Measurements from ENCODE around the gene GLMP. TPM values are rescaled to one million over a fixed set of nuclear protein-coding genes. Genes with fewer than 3 reads are reported as not detected.

Gene GLMP
- total RNA-seq, 1 donor from 2014 or later, result 12.5 TPM

DNA sequence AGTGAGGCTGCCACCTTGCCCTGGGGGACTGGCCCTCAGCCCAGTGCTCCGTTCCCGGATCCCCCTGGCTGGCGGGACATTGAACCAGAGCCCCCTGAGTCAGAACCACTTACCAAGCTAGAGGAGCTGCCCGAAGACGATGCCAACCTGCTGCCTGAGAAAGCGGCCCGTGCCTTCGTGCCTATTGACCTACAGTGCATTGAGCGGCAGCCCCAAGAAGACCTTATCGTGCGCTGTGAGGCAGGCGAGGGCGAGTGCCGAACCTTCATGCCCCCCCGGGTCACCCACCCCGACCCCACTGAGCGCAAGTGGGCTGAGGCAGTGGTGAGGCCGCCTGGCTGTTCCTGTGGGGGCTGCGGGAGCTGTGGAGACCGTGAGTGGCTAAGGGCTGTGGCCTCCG is 10.0 kb downstream of the GLMP start:
- no peak for DNase-seq

DNA sequence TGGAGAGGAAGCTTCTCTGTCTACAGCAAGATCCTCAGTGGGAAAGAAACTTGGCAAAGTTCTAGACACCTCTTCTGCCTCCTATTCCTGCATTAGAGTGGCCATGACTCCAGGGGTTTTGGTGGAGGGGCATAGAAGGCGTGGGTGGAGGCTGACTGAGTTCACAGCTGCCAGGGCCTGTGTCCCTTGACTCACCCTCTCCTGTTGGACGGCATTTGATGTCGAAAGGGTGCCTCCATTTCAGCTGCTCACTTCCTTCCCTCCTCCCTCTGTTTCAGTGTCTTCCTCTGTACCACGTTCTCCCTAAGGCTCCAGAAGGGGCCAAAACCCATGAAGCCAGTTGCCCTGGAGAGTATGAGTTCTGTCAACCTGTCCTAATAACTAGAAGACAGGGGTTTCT is 10.7 kb downstream of the GLMP start:
- no peak for DNase-seq

DNA sequence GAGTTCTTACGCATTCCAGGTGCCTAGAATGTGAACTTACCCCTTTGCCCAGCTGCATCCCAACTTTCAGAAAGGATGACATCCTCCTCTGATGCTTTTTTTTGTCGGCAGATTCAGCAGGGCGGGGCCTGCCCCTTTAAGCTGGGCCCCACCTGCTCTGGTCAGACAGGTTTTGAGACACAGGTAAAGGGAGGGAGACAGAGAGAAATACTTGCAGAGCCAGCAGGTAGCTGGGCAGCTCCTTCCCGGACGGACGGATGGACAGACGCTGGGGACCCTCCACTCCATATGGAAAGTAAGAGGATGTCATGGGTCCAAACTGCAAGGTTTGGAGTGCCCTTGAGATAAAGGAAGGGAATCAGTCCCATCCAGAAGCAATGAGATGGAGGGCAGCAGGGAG is 11.4 kb downstream of the GLMP start, which contains the start of gene TMEM79:
Gene TMEM79, plus strand, starts transcription at position 214 of the 400 bp plus-strand sequence. CDS start 902 bp downstream, outside the sequence.
- no peak for DNase-seq

DNA sequence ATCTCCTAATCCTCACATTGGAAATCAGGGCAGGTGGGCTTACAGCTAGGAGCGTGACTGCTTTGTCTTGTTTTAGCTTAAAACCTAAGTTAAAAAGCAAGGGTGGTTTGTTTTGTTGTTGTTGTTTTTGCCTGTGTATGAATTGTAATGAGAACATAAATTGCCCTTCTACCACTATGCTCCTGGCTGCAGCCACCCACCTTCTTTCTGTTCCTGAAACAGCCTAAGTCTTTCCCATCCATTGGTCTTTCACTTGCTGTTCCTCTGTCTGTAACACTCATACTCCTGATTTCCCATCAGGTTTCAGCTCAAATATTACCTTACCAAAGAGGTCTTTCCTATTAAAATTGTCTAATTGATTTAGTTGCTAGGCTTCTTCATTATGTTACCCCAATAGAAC is 12.0 kb downstream of the GLMP start:
- no peak for DNase-seq

DNA sequence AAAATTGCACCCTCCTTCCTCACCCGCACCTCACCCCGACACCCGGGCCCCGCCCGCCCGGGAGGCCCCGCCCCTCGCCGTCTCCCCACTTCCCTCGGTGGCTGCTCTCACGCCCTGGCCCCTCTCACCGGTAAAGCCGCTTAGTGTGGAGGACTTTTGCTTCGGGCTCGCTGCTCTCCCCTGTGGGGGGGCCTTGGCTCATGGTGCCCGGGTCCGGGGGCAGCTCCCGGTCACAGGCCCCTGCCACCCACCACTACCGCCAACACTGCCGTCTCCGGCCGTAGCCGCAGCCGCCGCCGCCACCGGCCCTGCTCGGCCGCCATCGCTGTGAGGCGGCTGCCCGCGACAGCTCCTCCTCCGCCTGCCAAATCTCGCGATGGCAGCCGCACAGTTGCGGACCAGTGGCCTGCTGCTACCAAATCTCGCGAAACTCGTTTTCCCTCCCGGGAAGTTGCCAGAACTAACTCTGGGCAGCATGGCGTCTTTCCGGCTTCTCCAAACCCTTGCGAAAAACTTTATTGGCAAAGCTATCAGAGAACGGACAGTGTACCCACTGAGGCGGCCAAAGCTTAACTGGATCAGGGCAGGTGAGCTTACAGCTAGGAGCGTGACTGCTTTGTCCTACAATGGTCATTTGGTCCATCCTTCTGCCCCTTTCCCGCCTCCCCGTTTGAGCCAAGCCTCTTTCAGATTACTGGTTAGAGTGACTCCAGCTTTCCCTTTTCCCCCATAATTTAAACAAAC is 12.8 kb downstream of the GLMP start, which contains the start of gene SMG5:
Gene SMG5, minus strand, starts transcription at position 347 of the 744 bp plus-strand sequence. Its CDS starts 145 bp downstream, at position 202.
- peak; percentile 95 for DNase-seq

DNA sequence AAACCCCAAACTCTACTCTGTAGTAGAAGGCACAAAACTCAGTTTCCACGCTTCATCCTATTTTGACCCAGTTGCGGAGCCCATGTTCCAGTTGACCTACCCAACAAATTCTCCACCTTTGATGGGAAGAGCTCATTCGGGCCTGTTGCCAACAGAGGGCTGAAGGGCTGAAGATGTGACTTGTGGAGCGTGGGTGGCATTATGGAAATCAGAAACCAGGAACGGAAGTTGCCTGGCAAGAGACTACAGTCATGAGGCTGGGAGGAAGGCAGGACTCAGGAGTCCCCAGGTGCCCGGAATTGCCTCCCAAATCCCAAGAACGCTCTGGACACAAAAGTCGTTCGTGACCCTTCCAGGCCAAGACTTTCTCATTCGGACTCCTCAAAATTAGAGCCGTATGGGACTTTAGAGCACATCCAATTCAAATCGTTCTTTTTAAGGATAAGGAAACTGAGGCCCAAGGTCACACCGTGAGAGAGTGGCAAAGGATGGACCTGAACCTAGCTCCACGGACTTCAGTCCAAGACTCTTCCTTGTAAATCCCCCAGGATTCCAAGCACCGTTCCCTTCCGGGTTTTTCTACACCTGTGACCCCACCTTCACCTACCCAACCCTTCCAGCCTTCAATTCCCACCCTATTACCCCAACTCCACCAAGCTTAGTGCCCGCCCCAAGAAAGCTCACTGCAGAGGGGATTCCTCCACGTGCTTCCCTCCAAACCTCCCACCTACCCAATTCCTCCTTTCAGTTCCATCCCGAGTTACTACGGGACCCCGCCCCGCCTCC is 13.6 kb downstream of the GLMP start:
- DNase-seq, result no peak

DNA sequence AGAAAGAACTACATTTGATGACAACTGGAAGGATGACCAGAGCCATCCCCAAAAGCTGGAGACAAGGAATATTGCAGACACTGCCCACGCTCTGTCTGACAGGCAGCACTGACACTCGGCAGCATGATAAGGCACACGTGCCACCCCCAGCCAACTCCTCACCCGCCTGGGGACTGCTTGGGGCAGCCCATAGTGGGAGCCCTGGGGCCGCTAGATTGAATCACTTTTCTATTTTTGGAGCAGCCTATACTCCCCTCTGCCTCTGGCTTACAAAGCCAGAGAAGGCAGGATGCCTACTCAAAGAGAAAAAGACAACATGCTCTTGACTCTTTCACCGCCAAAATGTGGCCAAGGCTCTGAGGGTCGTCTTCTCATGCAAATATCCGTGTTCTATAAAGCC is 14.2 kb downstream of the GLMP start:
- DNase-seq, result no peak

DNA sequence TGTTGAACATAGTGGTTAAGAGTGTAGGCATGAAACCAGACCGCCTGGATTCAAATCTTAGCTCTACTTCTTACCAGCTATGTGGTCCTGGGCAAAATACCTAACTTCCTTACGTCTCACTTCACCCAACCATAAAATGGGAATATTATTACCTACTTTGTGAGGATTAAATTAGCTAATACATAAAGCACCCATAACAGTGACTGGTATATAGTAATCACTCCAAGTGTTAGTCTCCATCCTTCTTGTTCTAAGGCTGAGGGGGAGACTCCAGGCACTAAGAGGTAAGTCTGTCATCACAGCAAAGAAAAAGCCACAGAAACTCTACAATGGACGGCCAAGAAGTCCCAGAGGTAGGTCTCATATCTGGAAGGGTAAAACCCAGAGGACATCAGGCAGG is 15.6 kb downstream of the GLMP start:
- DNase-seq, result no peak

DNA sequence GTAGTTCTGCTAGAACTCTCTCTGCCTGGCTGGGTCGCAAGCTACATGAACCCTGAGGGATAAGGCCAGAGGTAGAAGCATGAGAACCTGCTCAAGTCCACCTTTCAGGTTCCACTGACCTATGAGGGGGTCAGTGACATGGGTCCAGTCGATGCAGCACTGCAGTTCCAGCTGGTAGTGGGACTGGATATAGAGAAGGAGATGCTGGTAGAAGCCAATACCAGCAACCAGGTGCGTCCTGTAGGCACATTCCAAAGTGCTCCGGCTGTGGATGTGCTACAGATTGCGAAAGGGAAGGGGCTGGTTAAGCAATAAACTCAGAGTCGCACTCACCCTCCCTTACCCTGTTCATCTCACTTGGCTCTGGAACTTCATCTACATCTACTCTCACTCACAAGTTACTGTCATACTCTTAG is 18.5 kb downstream of the GLMP start:
- no peak for DNase-seq

DNA sequence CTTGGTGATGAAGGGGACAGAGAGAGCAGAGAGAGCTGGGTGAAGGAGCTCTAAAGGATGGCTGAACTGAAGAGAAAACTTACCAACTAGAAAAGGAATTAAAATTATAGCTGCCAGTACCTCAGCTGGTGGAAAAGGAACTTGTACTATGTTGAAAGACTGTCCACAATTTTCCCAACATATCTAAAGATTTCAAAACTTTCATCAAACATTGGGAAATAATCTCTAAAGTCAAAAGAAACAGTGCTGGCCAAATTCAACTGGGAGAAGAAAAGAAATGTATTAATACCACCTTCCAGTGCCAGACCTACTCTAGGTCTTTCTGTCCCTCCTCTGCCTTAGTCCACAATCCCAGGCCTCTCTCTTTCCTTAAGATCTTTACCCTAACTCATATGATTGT is 18.9 kb downstream of the GLMP start:
- DNase-seq, result no peak

DNA sequence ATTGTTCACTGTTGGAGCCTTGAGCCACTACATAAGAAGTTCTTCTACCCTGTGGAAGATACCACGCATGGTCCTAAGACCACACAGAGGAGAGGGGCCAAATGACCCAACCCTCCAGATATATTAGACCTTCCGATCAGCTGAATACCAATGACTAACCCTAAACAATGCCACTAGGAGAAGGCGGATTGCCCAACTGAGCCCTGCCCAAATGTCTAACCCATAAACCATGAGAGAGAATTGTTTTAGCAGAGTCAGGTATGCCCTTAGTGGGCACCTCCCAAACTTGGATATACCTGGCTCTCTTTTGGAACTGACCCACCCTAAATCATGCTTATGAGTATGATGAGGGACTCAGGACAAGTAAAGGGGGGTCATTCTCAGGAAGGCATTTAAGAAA is 25.2 kb downstream of the GLMP start:
- DNase-seq, result no peak

DNA sequence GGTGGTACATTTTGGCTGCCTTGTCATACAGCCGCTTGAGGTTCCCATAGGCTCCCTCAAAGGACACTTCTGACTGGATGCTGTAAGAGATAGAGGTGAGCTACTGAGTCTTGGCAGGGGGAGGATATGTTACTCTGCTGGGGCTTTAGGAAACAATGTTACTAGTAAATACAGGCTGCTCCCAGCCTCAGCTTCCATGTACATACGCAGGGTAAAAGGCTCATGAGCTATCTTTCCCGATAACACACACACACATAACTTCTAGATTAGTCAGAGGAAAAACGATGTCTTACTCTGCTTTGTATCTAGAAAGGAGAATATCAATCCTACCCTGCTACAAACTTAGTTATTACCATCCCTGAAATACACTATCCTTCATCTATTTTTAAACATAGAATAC is 27.1 kb downstream of the GLMP start:
- DNase-seq, result no peak

DNA sequence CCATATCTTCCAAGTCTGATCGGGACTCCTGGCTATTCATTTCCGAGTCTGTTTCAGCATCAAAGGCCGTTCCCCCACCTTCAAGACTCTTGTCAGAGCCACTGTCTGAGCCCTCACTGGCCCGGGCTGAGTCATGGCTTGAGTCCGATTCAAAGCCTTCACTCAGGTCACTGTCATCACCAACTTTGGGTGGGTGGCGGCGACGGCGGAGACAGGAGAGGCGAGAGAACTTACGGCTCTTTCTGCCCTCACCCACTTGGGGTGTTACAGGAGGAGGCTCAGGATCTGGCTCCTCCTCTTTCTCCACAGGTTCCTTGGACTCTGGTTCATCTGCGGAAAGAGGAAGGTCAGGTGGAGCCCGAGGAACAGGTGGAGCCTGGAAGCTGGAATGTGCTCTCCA is 29.4 kb downstream of the GLMP start:
- DNase-seq, result no peak

DNA sequence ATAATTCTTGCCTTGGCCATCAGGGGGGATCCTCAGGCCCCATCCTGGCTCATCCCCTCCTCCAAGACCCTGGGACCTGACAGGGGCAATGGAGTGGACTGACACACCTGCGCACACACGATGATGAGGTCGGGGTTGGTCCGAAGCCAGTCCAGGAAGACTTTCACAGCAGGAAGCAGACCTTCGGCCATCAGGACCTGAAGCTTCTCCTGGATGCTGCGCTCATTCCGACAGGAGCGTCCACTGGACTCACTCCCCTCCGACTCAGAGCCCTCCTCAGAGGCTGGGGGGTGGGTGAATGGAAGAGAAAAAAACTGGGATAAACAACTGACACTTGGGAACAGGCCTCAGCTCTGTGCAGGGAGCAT is 32.2 kb downstream of the GLMP start:
- DNase-seq, result no peak

DNA sequence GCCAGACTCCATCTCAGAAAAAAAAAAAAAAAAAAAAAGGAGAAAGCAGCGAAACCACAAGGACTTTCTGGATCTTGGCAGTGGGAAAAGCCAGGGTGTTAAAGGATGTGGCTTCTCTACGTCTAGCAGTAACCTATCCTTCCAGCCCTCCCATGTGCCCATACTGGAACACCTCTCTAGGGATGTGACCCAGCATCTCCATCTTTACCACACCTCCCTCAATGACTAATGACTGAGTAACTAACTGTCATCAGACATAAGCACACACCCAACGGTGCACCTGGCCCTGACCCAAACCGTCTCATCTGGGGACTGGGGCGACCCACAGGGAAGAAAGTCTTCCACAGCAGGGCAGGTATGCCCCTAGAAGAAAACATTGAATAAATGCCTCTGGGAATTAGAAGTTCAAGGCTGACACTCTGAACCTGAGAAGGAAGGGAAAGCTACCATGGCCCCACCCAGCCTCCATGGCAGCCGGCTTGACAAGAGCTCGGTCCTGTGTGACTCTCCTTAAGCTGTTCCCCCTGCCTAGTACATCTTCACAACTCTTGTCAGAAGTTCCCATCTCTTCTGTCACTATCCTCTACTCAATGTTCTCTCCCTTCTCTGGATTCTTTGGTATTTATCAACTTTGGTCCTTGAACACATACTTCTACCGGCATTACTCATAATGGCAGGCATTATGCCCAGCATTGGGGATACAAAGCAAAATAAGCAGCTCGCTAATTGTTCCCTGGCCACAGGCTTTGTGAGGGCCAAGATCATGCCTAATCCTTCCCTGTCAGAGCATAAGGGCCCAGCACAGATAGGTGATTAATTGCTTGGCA is 32.8 kb downstream of the GLMP start:
- no peak for DNase-seq

DNA sequence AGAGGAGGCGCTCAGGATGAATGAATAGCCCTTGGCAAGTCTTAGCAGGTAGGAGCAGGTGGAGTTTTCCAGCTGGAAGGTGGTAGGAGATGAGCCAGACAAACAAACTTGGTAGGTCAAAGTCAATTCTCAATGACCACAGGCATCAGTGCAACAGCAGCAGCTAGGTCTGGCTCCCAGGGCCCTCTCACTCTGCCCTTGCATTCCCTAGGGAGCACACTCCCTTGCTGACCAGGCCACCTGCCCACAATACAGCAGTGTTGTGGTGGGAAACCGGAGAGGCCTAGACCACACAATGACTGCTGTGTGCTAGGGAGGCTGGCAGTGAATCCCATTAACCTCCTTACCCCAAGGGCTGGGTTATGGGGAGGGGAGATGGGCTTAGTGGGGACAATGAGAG is 34.6 kb downstream of the GLMP start:
- DNase-seq, result no peak

DNA sequence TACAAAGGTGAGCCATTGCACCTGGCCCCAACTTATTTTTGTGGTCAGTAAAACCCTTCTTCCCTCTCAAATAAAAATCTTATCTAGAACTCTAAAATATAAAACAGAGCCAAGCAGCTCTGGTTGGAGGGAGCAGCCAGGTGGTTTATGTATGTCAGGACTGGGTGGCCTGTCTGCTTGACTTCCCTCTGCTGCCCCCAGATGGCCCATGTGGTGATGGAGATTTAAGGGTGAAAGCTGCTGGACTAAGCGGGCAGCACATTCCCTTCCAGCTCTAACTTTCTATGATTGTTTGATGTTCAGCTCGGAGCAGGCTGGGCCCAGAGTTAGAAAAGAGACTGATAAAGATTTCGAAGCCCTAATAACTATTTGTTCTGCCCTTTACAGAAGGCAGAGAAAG is 35.7 kb downstream of the GLMP start:
- no peak for DNase-seq

DNA sequence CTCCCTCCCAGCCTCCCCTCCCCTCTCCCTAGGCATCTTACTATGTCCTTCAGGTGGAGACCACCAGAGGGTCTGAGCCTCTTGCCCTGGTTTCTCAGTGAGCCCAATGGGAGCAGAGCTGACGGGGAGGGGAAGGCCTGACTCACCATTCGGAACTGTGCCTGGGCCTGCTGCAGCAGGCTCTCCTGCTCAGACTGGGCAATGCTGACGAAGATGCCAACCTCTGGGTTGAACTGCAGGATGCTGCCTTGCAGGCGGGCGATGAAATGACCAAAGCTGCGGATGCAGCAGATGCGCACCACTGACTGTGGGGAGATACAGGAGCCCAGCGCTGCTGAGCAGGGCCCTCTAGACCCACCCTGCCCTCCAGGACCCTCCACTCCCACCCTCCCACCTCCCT is 36.6 kb downstream of the GLMP start:
- DNase-seq, result no peak

DNA sequence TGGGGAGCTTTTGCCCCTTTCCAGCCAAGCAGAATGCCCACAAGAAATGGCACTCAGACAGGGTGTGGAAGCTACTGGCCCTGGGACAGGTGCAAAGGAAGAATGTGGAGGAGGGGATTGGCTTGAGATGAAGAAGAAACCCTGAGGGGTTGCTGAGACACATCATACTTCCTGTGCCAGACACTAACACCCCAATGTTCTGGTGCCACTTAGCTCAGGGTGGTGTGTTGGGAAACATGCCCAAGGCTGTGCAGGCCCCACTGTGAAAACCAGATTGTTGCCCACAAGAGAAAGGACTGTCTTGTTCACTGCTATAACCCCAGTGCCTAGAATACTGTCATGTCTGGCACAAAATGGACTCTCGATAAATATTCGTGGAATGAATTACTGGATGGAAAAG is 37.8 kb downstream of the GLMP start:
- DNase-seq, result no peak

DNA sequence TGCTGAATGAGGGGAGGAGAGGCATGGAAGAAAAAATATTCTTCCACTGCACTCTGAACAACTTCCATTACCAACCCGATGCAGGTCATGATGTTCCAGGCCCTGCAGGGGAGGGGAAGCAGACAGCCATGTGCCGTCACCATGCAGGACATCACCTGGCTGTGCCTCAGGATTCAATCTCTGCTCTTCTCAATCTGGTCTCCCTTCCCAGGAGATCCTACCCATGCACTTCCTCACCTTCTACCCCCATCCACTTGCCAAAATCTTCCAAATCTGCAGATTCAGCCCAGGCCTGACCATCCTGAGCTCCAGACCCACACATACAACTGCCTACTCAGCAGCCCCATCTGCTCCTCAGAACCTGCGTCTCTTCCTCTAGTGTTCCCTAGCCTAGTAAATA is 41.8 kb downstream of the GLMP start:
- no peak for DNase-seq

DNA sequence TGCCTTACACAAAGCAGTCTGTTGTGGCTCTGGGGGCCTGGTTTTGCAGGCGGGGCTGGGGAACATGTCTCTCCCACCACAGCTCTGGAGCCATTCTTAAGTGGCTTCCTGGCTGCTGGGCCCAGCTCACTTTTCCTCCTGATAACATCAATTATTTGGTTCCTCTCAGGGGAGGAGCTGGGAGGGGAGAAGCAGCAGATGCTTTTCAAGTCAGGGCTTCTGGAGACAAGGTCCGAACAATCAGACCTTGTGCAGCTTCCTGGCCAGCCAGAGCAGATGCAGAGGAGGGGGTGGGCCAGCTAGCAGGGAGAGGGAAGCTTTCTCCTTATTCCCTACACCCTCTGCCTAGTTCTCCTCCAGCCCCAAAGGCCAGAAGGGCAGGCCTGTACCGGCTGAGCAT is 44.0 kb downstream of the GLMP start:
- no peak for DNase-seq

DNA sequence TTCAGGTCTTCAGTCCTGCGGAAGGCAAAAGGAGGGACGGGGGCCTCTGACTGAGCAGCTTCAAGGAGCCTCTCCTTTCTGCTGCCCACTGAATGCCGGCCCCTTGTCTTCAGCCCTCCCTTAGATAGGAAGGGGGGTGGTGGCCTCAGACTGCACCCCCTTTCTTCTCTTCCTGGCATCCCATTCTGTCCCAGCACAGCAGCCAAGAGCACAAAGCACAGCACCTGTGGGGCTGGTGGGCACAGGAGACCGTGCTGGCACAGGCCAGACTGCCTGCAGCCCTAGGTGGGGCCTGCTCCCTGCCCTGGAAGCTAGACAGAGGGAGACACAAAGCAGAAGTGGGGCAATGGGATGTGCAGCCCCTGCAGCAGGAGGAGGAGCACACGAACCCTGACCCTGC is 45.9 kb downstream of the GLMP start:
- no peak for DNase-seq

DNA sequence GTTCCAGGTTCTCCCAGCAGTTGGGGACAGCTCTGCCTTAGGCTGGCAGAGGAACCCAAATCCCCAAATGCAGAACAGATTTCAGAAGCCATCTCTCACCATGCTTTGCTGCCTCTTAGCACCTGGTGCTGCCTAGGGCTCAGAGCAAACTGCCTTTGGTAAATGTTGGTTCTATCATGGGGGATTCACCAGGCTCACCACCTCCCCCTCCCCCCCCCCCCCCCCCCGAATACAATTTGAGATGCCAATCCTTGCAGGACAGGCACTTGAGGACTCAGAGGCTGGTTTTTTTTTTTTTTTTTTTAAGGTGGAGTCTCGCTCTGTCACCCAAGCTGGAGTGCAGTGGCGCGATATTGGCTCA is 47.2 kb downstream of the GLMP start:
- DNase-seq, result no peak

All from occipital lobe (tissue), 2 donors.